CD4-positive, alpha-beta T cell (primary cell): ENCODE results near the gene KRT2. TPM values are rescaled to one million over a fixed set of nuclear protein-coding genes. Genes with fewer than 3 reads are reported as not detected.

ENCODE experiments used
- ATAC-seq: fragments of 200-7000 bp; cut with Tn5 transposase; one replicate; pipeline ENCODE4 v1.10.0; 2022; ENCODE audit warnings: mild to moderate bottlenecking; ENCODE audit not compliant: poor library complexity
- CTCF ChIA-PET: fragments of 350-600 bp; sonication (Branson Sonifier 250); formaldehyde crosslinking; loops from one replicate; lab custom pipeline; 2021; ENCODE audit warnings: antibody characterized with exemption, inconsistent platforms; lab: Charles Lee
- POLR2A ChIA-PET: fragments of 350-600 bp; sonication (Branson Sonifier 250); formaldehyde crosslinking; loops from one replicate; lab custom pipeline; 2021; ENCODE audit warnings: antibody characterized with exemption, inconsistent platforms; lab: Charles Lee
- DNase-seq, 14 experiments: peaks; one replicate each; pipeline ENCODE4 v3.0.0-alpha.2; 2013 to 2020; ENCODE audit warnings: mixed read lengths in 2 of 14
- H3K27ac ChIP-seq, 2 donors: one replicate each; pipeline versions ENCODE4 v1.5.1 to v1.7.0; 2013; ENCODE audit warnings: low read length in 2 of 2, low read depth in 1 of 2, mild to moderate bottlenecking in 1 of 2
- H3K27me3 ChIP-seq, 2 experiments: 1 replicate in 1 of 2; 2 replicates in 1 of 2; pipeline versions ENCODE4 v1.6.1 to v1.7.0; 2013; ENCODE audit warnings: low read length in 2 of 2, control low read depth in 1 of 2, mild to moderate bottlenecking in 1 of 2, moderate library complexity in 1 of 2; ENCODE audit not compliant: insufficient read depth in 2 of 2, control insufficient read depth in 1 of 2
- H3K36me3 ChIP-seq: one replicate; pipeline ENCODE4 v1.6.1; 2013; ENCODE audit warnings: low read length, control low read depth; ENCODE audit not compliant: insufficient read depth
- H3K4me1 ChIP-seq: one replicate; pipeline ENCODE4 v1.6.1; 2013; ENCODE audit warnings: low read length, control low read depth; ENCODE audit not compliant: insufficient read depth
- H3K4me3 ChIP-seq: one replicate; pipeline ENCODE4 v1.5.1; 2013; ENCODE audit warnings: mild to moderate bottlenecking, low read length, moderate library complexity
- H3K9me3 ChIP-seq, 2 experiments: 1 replicate in 1 of 2; 2 replicates in 1 of 2; pipeline versions ENCODE4 v1.6.1 to v1.7.0; 2013; ENCODE audit warnings: low read length in 2 of 2, mild to moderate bottlenecking in 2 of 2, control low read depth in 1 of 2, moderate library complexity in 1 of 2; ENCODE audit not compliant: control insufficient read depth in 1 of 2, insufficient read depth in 1 of 2
- H3K27ac Mint-ChIP-seq: one replicate; pipeline ENCODE4 v1.8.0; 2020; ENCODE audit warnings: mixed read lengths
- H3K27me3 Mint-ChIP-seq: one replicate; pipeline ENCODE4 v1.8.0; 2021; ENCODE audit warnings: mixed read lengths
- H3K36me3 Mint-ChIP-seq: one replicate; pipeline ENCODE4 v1.8.0; 2021; ENCODE audit warnings: low read depth, mixed read lengths
- H3K4me1 Mint-ChIP-seq: one replicate; pipeline ENCODE4 v1.8.0; 2021; ENCODE audit warnings: low read depth, mixed read lengths
- H3K4me3 Mint-ChIP-seq: one replicate; pipeline ENCODE4 v1.8.0; 2020; ENCODE audit warnings: mild to moderate bottlenecking, mixed read lengths
- H3K9me3 Mint-ChIP-seq: one replicate; pipeline ENCODE4 v1.8.0; 2020; ENCODE audit warnings: mixed read lengths
- CTCF ChIP-seq: fragments of 200-600 bp; IDR thresholded peaks from one replicate; pipeline ENCODE4 v1.8.0; 2022; ENCODE audit warnings: antibody characterized with exemption, mild to moderate bottlenecking
- intact Hi-C, 2 experiments: fragments of 100-400 bp; cut with DNase I in 1 of 2; cut with micrococcal nuclease in 1 of 2; formaldehyde crosslinking; loops; one replicate each; pipeline versions ENCODE4 v1.15.1 to v1.9.0; 2023 to 2025; cut with DNase I, micrococcal nuclease
- total RNA-seq, 174 experiments: library from RNA in 2 of 174; stranded (reverse) in 2 of 174; gene quantifications; one replicate each; pipeline ENCODE4 v1.2.3 and lab custom pipeline; 2021 to 2026

KRT2 gene
- total RNA-seq, 2 experiments from 2014 or later = 1.7 to 2.1 TPM

GRCh38 chr12:52645120-52645761 lies 6.8 kb downstream of the KRT2 start:
- Mint-ChIP-seq H3K36me3 (peaks cover 5% of the 10 kb centered on the region), H3K27me3 (no peaks in the 10 kb centered on the region), H3K4me1 (peaks cover 92% of the 10 kb centered on the region), H3K4me3 (peak overlapping the region; percentile 77), H3K27ac (peak overlapping the region; percentile 99), H3K9me3 (peaks cover 2% of the 10 kb centered on the region)
- peak; percentile 89 for ATAC-seq
- no peaks in the 10 kb centered on the region for H3K27me3 ChIP-seq
- peaks cover 0 to 9% of the 10 kb centered on the region in 2 experiments for H3K9me3 ChIP-seq
- intact Hi-C loops = loop anchor here (1.0 to 2.0 kb wide), 9 partner anchors 12 to 225 kb away; partner anchors contain the start of gene KRT1 (in 1 of the 2)
- no peak for TF ChIP-seq CTCF
- no peaks in the 10 kb centered on the region for H3K36me3 ChIP-seq
- H3K4me3 ChIP-seq = no peak overlapping the region
- peaks cover 76% of the 10 kb centered on the region for H3K4me1 ChIP-seq
- peak overlapping the region; percentile 44 to 75 for H3K27ac ChIP-seq
- DNase-seq = peak; percentile 29 to 91 (median 50)
- ChIA-PET CTCF (interaction anchor here (1.0 kb wide), 1 partner anchor 59 kb away, joined by 3 read pairs; no protein-coding TSS in a partner anchor), POLR2A (interaction anchor here (0.8 to 5.8 kb wide), 12 partner anchors 11 to 61 kb away, joined by 3 to 50 read pairs (median 5); partner anchors contain the start of gene KRT1)

GRCh38 chr12:52644078-52644415 lies 8.0 kb downstream of the KRT2 start:
- DNase-seq (no peak), ATAC-seq (no peak)
- peak overlapping the region; percentile 55 to 69 for H3K27ac ChIP-seq
- no peaks in the 10 kb centered on the region for H3K27me3 ChIP-seq
- H3K36me3 ChIP-seq = no peaks in the 10 kb centered on the region
- no peak overlapping the region for H3K4me3 ChIP-seq
- H3K4me3 Mint-ChIP-seq = no peak overlapping the region
- H3K27me3 Mint-ChIP-seq = no peaks in the 10 kb centered on the region
- H3K36me3 Mint-ChIP-seq = peaks cover 5% of the 10 kb centered on the region
- peaks cover 80% of the 10 kb centered on the region for H3K4me1 Mint-ChIP-seq
- peaks cover 0 to 9% of the 10 kb centered on the region in 2 experiments for H3K9me3 ChIP-seq
- peak overlapping the region; percentile 99 for H3K27ac Mint-ChIP-seq
- peaks cover 2% of the 10 kb centered on the region for H3K9me3 Mint-ChIP-seq
- peaks cover 71% of the 10 kb centered on the region for H3K4me1 ChIP-seq
- POLR2A ChIA-PET = interaction anchor here (1.3 to 5.8 kb wide), 7 partner anchors 10 to 59 kb away, joined by 3 to 50 read pairs (median 6); no protein-coding TSS in a partner anchor
- intact Hi-C loops = loop anchor here (2.0 kb wide), 4 partner anchors 33 to 65 kb away; partner anchors contain the start of gene KRT1 (in 1 of the 2)
- no peak for TF ChIP-seq CTCF
- CTCF ChIA-PET = no interaction called here

GRCh38 chr12:52643233-52644077 lies 8.6 kb downstream of the KRT2 start:
- peak overlapping the region; percentile 99 for H3K27ac Mint-ChIP-seq
- Histone ChIP-seq H3K4me3 (no peak overlapping the region), H3K27me3 (no peaks in the 10 kb centered on the region), H3K36me3 (no peaks in the 10 kb centered on the region), H3K27ac (peak overlapping the region; percentile 55 to 69), H3K4me1 (peaks cover 65% of the 10 kb centered on the region), H3K9me3 (peaks cover 0 to 9% of the 10 kb centered on the region in 2 experiments)
- H3K36me3 Mint-ChIP-seq = peaks cover 5% of the 10 kb centered on the region
- H3K4me1 Mint-ChIP-seq = peaks cover 74% of the 10 kb centered on the region
- peak overlapping the region; percentile 44 for H3K4me3 Mint-ChIP-seq
- H3K9me3 Mint-ChIP-seq = peaks cover 2% of the 10 kb centered on the region
- ChIA-PET POLR2A (interaction anchor here (0.8 to 5.8 kb wide), 6 partner anchors 9 to 38 kb away, joined by 3 to 50 read pairs (median 8); no protein-coding TSS in a partner anchor), CTCF (no interaction called here)
- no peak for TF ChIP-seq CTCF
- intact Hi-C loops = loop anchor here (2.0 kb wide), 4 partner anchors 33 to 65 kb away; partner anchors contain the start of gene KRT1 (in 1 of the 2)
- DNase-seq = no peak
- H3K27me3 Mint-ChIP-seq = no peaks in the 10 kb centered on the region
- no peak for ATAC-seq
